Midbrain (tissue), 1 donor: ENCODE measurements around the gene DMXL1.

Source experiments
- DNase-seq: peaks from one replicate; lab custom pipeline; 2025; lab: John Stamatoyannopoulos, UW

The DMXL1 gene

DNA sequence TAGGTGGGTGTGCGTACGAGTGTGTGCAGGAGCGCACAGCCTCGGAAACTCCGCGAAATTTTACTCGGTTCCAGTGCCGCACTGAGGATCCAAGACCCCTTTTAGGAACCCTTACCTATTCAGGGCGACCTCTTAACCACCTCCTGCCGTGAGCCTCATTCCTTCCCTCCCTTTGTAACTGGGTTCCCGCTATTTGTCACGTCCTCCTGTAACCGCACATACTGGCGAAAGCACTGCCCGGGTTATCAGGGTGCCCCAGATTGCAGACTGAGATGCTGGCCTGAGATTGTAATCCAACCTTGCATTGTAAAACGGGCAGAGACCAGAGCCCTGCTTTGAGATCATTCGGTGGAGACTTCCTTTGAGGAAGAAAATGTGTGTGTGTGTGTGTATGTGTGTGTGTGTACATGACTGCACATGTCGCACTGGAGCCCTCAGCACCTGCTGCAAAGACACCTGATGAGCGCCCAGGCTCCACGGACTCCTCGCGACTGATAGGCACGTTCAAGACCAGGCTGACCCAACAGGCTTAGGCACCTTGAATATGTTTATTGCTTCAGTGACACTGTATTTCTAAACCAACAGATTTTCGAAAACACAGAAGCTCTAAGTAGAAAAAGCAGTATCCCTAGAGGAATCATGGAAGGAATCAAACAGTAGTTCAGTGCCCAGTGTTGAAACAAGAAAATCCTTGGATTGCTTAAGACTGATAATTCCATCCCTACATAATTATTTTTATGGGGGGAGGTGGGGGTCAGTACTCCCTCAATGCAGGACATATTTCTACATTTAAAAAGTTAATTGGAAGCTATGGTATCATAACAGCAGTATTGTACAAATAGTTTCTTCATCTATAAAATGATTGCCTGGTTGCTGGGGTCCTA, 198.4 kb downstream of the DMXL1 start:
- no peak for DNase-seq

DNA sequence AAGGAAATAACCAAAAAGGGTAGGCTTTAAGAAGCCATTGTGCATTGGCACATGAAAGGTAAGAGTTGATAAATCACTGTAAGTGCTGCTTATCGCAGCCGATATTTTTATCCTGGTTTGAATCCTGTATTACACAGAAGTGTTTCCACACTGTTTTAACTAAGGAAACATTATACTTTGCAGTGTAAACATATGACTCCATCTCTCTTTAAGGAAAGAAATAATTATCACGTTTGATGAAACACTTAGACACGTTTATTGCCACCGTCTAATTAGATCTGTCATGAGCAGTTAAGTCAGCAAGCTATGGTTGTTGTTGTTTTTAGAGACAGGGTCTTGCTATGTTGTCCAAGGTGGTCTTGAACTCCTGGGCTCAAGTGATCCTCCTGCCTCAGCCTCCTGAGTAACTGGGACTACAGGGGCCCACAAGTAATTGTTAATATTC, 199.3 kb downstream of the DMXL1 start:
- no peak for DNase-seq

DNA sequence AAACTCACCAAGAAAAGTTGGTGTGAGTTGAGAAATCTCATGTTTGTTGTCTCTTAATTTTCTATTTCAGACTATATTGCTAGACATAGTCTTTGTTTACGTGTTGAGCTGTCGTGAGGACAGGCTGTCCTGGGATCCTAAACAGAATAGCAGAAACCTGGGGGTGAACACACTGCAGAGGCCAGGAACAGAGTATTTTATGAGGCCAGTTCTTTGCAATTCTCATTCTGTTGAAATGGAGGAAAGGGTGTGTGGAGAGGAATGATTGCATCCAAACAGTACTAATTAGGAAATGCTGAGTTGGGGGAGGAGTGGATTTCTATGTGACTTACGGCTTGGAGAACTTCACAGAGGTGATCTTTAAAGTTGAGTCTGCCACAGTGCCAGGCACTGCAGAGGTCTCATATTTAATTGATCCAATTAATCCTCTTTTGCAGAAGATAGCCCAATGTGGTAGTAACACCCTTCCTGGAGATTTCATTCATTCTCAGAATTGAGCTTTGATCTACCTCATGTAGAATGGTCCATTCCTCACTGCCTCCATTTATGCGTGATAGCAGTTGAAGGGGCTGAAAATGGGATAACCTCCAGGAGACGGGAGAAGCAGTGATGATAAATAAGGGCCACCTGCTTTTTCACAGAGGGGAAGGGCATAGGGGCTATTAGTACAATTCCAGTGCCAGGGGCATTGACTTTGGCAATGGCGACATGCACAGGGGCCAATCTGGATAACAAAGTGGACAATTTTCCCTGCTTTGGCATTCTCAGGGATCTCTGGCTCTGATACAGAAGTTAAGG, 200.3 kb downstream of the DMXL1 start:
- DNase-seq: no peak

GRCh38 chr5:119271758-119272730, 201.2 kb downstream of the DMXL1 start:
- DNase-seq: no peak

DNA sequence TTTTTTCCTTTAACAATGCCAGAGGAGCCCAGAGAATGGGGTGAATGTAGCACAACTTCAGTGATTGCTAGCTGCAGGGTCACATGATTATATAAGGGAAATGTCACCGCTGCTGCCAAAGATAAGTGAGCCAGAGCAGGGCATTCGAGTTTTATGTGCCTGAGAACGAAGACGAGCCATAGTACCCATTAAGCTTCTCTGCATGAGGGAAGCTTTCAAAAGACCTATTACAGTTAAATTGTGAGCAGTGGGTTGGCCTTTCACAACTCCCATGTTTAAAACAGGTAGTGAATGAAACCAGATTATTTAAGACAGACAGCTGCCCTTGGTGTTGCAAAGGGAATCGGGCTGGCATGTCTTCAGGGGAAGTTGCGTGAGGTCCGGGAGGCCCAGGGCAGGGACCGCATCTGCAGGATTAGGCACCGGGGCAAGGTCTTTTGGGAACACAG, 202.5 kb downstream of the DMXL1 start:
- no peak for DNase-seq

DNA sequence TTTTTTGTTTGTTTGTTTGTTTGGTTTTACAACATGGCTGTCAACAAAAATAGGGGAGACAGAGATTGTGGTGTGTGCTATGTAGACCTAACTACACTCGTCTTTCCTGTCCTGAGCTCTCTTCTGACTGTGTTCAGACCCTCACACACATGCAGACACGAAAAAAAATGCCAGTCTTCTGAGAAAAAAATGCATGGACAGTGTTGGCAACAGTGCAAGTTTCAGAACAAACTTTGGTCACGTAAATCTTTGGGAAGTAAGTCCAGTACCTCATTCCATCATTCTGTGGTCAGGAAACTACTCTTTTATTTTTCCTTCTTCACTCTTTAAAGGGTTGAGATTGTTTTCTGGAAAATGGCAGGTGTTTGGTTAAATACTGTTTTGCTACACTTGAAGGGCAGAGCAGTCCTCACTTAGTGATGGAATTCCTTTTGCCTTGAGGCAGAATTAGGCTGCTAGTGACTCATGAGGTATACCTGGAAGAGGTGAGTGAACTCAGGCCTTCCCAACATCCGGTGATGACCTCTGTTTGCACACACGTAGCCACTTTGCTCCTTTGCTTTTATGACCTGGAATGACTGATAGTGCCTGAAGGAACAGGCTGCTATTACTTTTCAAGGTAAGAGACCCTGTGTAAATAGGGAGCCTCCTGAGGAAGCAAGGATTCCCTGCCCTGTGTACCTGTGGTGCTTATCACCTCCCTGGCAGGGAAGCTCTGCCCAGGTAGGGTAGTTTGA, 203.3 kb downstream of the DMXL1 start:
- no peak for DNase-seq

- no peak for DNase-seq
Measured at GRCh38 chr5:119274767-119275130, 203.9 kb downstream of the DMXL1 start.

DNA sequence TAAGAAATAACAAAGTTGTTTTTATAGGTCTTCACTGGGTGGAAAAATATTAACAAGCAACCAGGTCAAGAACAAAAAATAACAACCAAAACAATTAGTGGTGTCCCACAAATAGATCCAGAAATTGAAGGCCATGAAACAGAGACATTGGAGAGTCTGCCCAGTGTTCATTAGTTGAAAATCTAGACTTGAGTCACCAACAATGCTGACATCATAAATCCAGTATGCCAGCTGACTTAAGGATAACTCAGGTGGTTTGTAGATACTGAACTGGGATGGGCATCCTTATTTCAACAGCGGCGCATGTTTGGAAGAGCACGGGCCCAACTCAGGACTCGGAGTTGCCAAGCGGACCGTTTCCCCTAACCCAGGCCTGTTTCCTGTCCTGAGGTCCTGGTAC, 204.3 kb downstream of the DMXL1 start:
- DNase-seq: no peak

DNA sequence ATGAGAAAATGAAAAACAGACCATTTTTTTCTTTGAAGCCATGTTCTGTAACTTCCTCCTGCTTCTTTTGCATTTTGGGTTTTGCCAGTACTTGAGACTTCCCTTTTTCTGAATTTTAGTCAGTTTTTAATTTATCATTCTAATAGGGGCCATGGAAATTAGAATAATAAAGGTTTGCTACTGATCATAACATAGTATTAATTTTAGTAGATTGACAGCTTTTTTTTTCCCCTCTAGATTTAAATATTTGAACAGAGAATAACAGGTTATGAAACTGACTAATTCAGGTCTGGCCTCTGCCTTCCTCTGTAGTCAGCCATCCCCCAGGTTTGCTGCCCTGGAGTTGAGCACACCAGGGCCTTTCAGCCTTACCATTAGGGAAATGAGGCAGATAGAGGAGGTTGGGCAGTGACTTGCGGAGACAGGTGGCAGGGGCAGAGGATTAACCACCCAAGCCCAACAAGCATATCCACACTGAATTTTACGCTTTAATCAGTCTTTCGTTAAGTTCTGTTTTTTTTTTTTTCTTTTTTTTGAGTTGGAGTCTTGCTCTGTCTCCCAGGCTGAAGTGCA, 204.8 kb downstream of the DMXL1 start:
- DNase-seq: no peak

GRCh38 chr5:119276978-119277377, 206.1 kb downstream of the DMXL1 start:
- DNase-seq: no peak

GRCh38 chr5:119279093-119279492, 208.2 kb downstream of the DMXL1 start:
- DNase-seq: no peak

DNA sequence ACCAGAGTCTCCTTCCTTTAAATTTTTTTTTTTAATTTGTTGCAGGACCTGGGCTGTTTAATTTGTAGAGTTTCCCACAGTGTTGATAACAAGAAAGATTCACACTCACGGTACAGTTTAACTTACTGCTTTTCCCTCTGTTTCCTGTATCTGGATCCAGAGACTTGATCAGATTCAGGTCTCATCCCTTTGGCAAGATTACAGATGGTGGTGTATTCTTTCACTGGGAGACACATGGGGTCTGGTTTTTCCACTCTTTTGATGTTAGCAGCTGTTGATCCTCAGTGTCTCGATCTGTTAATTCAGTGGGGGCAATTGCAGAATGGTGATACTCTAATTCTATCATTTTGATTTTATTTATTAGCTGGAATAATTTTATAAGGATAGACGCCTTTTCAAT, 209.5 kb downstream of the DMXL1 start:
- DNase-seq: no peak

DNA sequence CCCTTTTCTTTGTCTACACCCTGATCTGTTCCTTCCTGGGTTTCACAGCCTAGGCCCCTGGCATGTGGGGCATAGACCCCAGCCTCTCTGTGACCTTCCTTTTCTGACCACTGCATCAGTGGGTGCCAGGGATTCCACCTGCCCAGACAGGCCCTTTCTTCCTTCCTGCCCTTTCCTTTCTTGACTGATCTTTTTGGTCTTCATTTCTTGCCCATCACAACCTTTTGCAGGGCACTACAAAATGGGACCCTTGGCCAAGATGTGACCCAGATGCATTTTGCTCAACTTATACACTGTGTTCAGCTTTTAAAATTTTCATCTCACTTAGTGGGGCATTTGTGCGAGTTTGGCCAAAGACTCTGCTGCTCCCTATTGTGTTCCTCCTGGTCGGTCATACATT, 211.7 kb downstream of the DMXL1 start:
- no peak for DNase-seq

DNA sequence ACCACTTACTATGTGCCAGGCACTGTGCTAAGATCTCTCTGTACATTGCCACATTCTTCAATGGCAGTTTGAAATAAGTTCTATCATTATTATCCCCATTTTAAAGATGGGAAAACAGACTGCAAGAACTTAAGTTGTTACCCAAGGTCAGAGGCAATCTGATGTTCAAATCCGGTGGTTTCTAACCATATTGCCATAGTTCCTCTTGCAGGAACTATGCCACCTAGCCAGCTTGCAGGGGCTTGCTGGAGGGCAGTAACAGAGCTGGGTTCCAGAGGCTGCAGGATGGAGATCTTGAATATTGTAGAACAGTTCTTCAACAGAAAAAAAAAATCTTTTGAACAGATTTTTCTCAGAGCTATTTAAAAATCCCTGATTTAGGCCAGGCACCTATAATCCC, 213.1 kb downstream of the DMXL1 start:
- no peak for DNase-seq

GRCh38 chr5:119285070-119285916, 214.4 kb downstream of the DMXL1 start:
- DNase-seq: no peak

GRCh38 chr5:119286511-119287488, 215.9 kb downstream of the DMXL1 start:
- no peak for DNase-seq

GRCh38 chr5:119287547-119288111, 216.7 kb downstream of the DMXL1 start:
- no peak for DNase-seq

- DNase-seq: no peak
Measured at GRCh38 chr5:119288379-119289033, 217.6 kb downstream of the DMXL1 start.
